Activated CD8-positive, alpha-beta memory T cell treated with anti-CD3 and anti-CD28 coated beads, Interleukin-2, amount 50 U/mL, for 4 hours (primary cell): ENCODE results near the gene CHFR.
"Not testable (repeated sequence)": the region's sequence is repeated elsewhere in the genome, so short reads cannot be mapped to it uniquely, and the experiment has no call there.

Source experiments
- DNase-seq: peaks from one replicate; pipeline ENCODE4 v3.0.0-alpha.2; 2020

Gene CHFR

GRCh38 chr12:132806857-132807256, 80.5 kb downstream of the CHFR start:
- peak; percentile 42 for DNase-seq

GRCh38 chr12:132804426-132804861, 83.0 kb downstream of the CHFR start:
- no peak for DNase-seq

GRCh38 chr12:132803888-132804287, 83.5 kb downstream of the CHFR start:
- no peak for DNase-seq

- no peak for DNase-seq
Measured at GRCh38 chr12:132803125-132803524, 84.3 kb downstream of the CHFR start.

- DNase-seq, result no peak
Measured at GRCh38 chr12:132801741-132802140, 85.7 kb downstream of the CHFR start.

- DNase-seq, result no peak
Measured at GRCh38 chr12:132798836-132799235, 88.6 kb downstream of the CHFR start.

- DNase-seq, result no peak
Measured at GRCh38 chr12:132797820-132798570, 89.4 kb downstream of the CHFR start.

- DNase-seq, result no peak
Measured at GRCh38 chr12:132795847-132796246, 91.6 kb downstream of the CHFR start.

- not testable (repeated sequence) for DNase-seq
Measured at GRCh38 chr12:132791940-132792339, 95.5 kb downstream of the CHFR start.

- DNase-seq, result no peak
Measured at GRCh38 chr12:132789099-132789471, 98.3 kb downstream of the CHFR start.

GRCh38 chr12:132788375-132789098, 98.9 kb downstream of the CHFR start:
- no peak for DNase-seq

GRCh38 chr12:132787877-132788276, 99.5 kb downstream of the CHFR start:
- DNase-seq, result no peak

GRCh38 chr12:132786192-132786591, 101.2 kb downstream of the CHFR start:
- DNase-seq, result no peak

GRCh38 chr12:132784580-132784979, 102.8 kb downstream of the CHFR start:
- DNase-seq, result no peak

GRCh38 chr12:132783917-132784531, 103.4 kb downstream of the CHFR start:
- DNase-seq, result no peak
